Vagina (tissue), 2 donors: ENCODE measurements around the gene NKX3-2. TPM values are rescaled to one million over a fixed set of nuclear protein-coding genes. Genes with fewer than 3 reads are reported as not detected.

Experiments
- DNase-seq, 2 donors: peaks; one replicate each; pipeline ENCODE4 v3.0.0-alpha.2; 2017; ENCODE audit errors: extremely low spot score in 2 of 2
- H3K27ac ChIP-seq: fragments of 200-600 bp; sonication (generic); one replicate; pipeline ENCODE4 v1.5.1; 2019
- H3K27me3 ChIP-seq: fragments of 200-600 bp; sonication (generic); one replicate; pipeline ENCODE4 v1.5.1; 2019
- H3K36me3 ChIP-seq, 2 donors: fragments of 200-600 bp; sonication (generic); one replicate each; pipeline ENCODE4 v1.5.1; 2017 to 2019
- H3K4me1 ChIP-seq: fragments of 200-600 bp; sonication (generic); one replicate; pipeline ENCODE4 v1.5.1; 2019
- H3K4me3 ChIP-seq, 2 donors: fragments of 200-600 bp; sonication (generic); 1 replicate in 1 of 2; 2 replicates in 1 of 2; pipeline ENCODE4 v1.5.1; 2016 to 2019
- H3K9me3 ChIP-seq: fragments of 200-600 bp; sonication (generic); one replicate; pipeline ENCODE4 v1.5.1; 2019
- POLR2A ChIP-seq, 2 donors: fragments of 450-650 bp; IDR thresholded peaks; one replicate each; pipeline ENCODE4 v1.6.1; 2017; ENCODE audit warnings: antibody characterized with exemption in 2 of 2, mild to moderate bottlenecking in 2 of 2, moderate library complexity in 2 of 2
- POLR2AphosphoS5 ChIP-seq, 2 donors: sonication (generic); formaldehyde crosslinking; IDR thresholded peaks; one replicate each; pipeline ENCODE4 v1.9.0; 2017; ENCODE audit warnings: antibody characterized with exemption in 2 of 2, mild to moderate bottlenecking in 2 of 2, low read depth in 1 of 2; ENCODE audit not compliant: insufficient read depth in 1 of 2
- intact Hi-C: fragments of 100-400 bp; cut with DNase I; formaldehyde crosslinking; loops from one replicate; pipeline ENCODE4 v1.15.1; 2023
- total RNA-seq: library from RNA; depleted of rRNA; stranded (reverse); fragments of >200 nt; gene quantifications from one replicate; pipeline ENCODE4 v1.2.3, GENCODE V29; 2016
- TF ChIP-seq, protein P1 (sequence below), 3 experiments: fragments of 450-650 bp in 2 of 3; fragments of 200-600 bp in 1 of 3; sonication (generic) in 1 of 3; IDR thresholded peaks; one replicate each; pipeline ENCODE4 v1.5.1; 2017 to 2019; ENCODE audit warnings: antibody characterized with exemption in 3 of 3, mild to moderate bottlenecking in 2 of 3, moderate library complexity in 2 of 3

The NKX3-2 gene
- total RNA-seq, 1 donor from 2014 or later, result 2.9 TPM

DNA sequence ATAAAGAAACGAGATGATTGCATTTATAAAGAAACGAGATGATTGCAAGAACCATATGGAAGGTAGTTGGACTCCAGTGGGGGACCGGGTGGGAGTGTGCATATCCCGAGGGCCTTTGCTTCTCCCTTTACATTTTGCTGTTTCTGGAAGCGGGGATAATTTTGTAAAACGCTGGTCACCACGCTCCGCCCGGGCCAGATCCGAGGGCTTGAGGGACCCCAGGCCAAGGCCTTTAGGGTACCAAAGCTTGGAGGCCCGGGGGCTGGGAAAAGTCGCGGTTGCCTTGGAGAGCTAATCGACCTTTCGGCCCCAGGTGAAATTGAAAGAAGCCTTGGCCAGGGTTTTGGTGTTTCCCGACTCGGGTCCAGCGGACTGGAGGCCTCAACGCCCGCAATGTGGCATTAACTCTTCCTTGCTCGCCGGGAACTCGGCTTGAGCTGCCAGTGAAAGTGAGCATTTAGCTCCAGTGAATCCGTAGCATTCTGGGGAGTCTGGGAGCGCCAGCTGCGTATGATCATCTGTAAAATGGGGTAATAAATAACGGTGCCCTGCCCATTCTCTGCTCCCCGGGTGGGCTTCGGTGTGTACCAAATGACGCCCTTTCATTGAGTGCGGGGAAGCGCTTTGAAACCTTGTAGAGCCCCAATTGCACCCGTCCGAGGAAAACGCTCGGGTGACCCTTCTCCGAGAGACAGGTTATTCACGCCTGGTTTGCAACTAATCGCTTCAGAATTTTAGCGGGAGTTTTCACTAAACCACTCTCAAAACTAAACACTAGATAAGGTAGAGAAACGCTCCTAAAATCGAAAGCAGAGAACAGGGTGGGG lies 4.5 kb downstream of the NKX3-2 start:
- no peak for DNase-seq
- TF ChIP-seq, protein P1, sequence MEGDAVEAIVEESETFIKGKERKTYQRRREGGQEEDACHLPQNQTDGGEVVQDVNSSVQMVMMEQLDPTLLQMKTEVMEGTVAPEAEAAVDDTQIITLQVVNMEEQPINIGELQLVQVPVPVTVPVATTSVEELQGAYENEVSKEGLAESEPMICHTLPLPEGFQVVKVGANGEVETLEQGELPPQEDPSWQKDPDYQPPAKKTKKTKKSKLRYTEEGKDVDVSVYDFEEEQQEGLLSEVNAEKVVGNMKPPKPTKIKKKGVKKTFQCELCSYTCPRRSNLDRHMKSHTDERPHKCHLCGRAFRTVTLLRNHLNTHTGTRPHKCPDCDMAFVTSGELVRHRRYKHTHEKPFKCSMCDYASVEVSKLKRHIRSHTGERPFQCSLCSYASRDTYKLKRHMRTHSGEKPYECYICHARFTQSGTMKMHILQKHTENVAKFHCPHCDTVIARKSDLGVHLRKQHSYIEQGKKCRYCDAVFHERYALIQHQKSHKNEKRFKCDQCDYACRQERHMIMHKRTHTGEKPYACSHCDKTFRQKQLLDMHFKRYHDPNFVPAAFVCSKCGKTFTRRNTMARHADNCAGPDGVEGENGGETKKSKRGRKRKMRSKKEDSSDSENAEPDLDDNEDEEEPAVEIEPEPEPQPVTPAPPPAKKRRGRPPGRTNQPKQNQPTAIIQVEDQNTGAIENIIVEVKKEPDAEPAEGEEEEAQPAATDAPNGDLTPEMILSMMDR (IDR thresholded peaks at IDR 0.05), result no peak
- TF ChIP-seq POLR2A (IDR thresholded peaks at IDR 0.05), result no peak
- TF ChIP-seq POLR2AphosphoS5 (IDR thresholded peaks at IDR 0.05; ENCODE audit: insufficient read depth in 1 of 2, low read depth in 1 of 2), result no peak
- Histone ChIP-seq H3K9me3 (no peaks in the 10 kb centered on the region), H3K4me3 (no peak overlapping the region), H3K27me3 (peaks cover 36% of the 10 kb centered on the region), H3K36me3 (no peaks in the 10 kb centered on the region), H3K4me1 (peaks cover 41% of the 10 kb centered on the region), H3K27ac (no peak overlapping the region)
- intact Hi-C loops, result loop anchor here (5.0 kb wide), 1 partner anchor 1342 kb away; no protein-coding TSS in a partner anchor

DNA sequence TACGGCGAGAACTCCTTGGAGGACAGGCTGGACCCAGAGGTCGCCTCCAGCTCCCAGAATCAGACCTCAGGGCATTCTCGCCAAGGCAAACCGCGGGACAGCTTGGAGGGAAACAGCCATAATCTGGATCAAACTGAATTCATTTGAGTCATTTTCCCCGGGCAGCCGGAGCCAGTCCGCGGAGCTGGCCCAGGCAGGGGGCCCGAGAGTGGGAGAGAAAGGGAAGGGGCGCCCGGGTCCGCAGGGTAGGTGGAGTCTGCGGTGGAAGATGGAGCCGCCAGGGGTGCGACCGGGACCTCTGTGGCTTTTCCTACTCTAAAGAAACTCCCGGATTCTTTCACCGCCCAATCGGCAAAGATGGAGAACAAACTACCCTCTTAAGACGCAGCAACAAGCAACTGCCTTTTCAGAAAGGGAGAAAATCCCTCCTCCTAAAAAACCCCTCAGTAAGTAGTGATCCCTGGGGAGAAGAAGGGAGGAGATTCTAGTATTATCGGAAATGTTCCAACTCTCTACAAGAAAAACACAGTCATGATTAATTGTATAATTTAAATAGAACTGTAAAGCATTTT lies 5.2 kb downstream of the NKX3-2 start:
- no peak for DNase-seq
- no peaks in the 10 kb centered on the region for H3K9me3 ChIP-seq
- intact Hi-C loops, result loop anchor here (5.0 kb wide), 1 partner anchor 1343 kb away; no protein-coding TSS in a partner anchor
- H3K4me3 ChIP-seq, result no peak overlapping the region
- H3K27me3 ChIP-seq, result peaks cover 32% of the 10 kb centered on the region
- no peaks in the 10 kb centered on the region for H3K36me3 ChIP-seq
- TF ChIP-seq, protein P1 (IDR thresholded peaks at IDR 0.05), result no peak
- TF ChIP-seq POLR2A (IDR thresholded peaks at IDR 0.05), result no peak
- TF ChIP-seq POLR2AphosphoS5 (IDR thresholded peaks at IDR 0.05; ENCODE audit: insufficient read depth in 1 of 2, low read depth in 1 of 2), result no peak
- H3K27ac ChIP-seq, result no peak overlapping the region
- peaks cover 36% of the 10 kb centered on the region for H3K4me1 ChIP-seq

DNA sequence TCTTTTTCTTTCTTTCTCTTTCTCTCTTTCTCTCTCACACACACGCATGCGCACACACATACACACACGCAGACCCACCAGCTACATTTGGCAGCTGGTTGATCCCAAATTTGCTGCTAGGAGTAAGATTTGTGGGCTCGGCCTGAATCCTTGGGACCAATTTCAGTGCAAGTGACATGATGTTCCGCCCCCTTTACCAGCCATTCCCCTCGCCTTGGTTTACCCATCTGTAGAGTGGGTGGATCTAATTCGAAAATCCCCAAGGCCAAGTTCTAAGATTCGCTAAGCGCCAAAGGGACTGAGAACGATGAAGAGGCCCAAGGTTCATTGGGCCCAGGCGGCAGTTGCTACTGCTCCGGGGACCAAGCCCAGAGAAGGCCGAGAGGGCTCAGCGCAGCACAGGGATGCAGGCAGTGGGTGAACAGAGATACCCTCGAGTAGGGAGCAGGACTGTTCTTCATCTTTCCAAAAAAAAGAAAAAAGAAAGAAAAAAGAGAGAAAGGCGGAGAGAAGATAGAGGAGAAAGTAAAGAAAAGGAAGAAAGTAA lies 5.8 kb downstream of the NKX3-2 start:
- peaks cover 30% of the 10 kb centered on the region for H3K27me3 ChIP-seq
- no peak overlapping the region for H3K4me3 ChIP-seq
- TF ChIP-seq, protein P1 (IDR thresholded peaks at IDR 0.05), result no peak
- TF ChIP-seq POLR2AphosphoS5 (IDR thresholded peaks at IDR 0.05; ENCODE audit: insufficient read depth in 1 of 2, low read depth in 1 of 2) (no peak), POLR2A (IDR thresholded peaks at IDR 0.05) (no peak)
- peaks cover 30% of the 10 kb centered on the region for H3K4me1 ChIP-seq
- H3K36me3 ChIP-seq, result no peaks in the 10 kb centered on the region
- no peak for DNase-seq
- no peaks in the 10 kb centered on the region for H3K9me3 ChIP-seq
- intact Hi-C loops, result loop anchor here (5.0 kb wide), 1 partner anchor 1344 kb away; no protein-coding TSS in a partner anchor
- no peak overlapping the region for H3K27ac ChIP-seq

DNA sequence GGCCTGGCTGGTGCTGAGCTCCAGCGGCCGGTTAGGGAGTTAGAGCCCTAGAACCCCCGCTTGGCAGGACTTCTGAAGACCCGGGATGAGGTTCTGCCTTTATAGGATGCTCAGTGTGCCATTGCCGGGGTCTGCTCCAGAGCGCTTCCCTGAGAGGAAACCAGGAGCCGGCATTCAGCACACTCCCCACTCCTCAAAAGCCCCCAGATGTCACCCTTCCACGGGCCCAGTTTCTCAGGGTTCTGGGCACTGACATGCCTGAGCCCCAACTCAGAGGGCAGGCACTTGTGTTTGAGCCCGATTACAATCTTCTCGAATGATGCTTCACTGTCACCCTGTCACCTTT lies 6.5 kb downstream of the NKX3-2 start:
- Histone ChIP-seq H3K9me3 (no peaks in the 10 kb centered on the region), H3K27ac (no peak overlapping the region), H3K36me3 (no peaks in the 10 kb centered on the region), H3K4me3 (no peak overlapping the region), H3K27me3 (peaks cover 25% of the 10 kb centered on the region), H3K4me1 (peaks cover 24% of the 10 kb centered on the region)
- intact Hi-C loops, result loop anchor here (5.0 kb wide), 1 partner anchor 1344 kb away; no protein-coding TSS in a partner anchor
- no peak for TF ChIP-seq POLR2A (IDR thresholded peaks at IDR 0.05)
- TF ChIP-seq, protein P1 (IDR thresholded peaks at IDR 0.05), result no peak
- no peak for TF ChIP-seq POLR2AphosphoS5 (IDR thresholded peaks at IDR 0.05; ENCODE audit: insufficient read depth in 1 of 2, low read depth in 1 of 2)
- DNase-seq, result no peak
